ENCODE results near the gene CRYBA2.

The CRYBA2 gene, protein sequence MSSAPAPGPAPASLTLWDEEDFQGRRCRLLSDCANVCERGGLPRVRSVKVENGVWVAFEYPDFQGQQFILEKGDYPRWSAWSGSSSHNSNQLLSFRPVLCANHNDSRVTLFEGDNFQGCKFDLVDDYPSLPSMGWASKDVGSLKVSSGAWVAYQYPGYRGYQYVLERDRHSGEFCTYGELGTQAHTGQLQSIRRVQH

DNA sequence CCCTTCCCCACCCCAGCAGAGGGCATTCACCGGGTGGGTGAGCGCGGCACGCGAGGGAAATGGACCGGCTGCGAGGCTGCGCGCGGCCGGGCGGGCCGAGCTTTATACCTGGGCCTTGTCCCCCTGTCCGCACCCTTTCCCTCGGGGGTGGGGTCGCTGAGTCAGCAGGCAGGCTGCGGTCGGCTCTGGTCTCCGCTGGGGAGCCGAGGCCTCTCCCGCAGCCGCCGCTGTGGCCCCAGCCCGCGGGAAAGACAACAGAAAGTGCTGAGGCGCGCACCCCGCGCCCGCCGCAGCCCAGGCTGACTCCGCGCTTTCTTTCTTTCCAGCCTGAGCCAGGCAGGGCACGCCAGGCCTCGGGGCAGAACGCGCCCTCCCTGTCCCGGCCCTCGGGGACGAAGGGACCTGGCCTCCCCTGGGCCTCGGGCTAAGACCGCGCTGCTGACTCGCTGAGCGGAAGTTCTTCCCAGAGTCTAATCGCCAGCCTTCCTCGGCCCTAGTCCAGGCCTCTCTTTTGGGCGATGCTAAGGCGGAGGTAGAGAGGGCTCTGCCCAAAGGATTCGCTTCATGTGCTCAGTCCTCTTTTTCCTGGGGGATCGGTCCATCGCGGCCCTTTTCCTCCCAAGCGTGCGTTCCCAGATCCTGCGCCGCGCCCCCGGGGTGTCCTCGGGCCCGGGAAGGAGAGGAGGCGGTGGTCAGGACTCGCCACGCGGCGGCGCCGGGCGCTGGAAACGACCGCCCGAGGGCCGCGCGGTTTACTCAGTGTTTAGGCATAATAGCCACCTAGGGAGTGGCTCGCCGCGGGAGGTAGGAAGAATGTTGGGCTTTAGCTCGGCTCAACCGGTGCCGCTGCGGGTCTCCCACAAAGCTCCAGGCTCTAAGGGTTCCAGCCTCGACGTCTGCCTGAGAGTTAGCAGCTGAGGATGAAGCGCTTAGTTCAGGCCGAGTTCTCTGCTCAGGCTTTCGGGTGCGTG, at the start of gene CRYBA2:
Gene CRYBA2 (minus strand): TSS at position 78 of the 971 bp plus-strand sequence. CDS start 246 bp downstream, outside the sequence.
- no peak for DNase-seq

DNA sequence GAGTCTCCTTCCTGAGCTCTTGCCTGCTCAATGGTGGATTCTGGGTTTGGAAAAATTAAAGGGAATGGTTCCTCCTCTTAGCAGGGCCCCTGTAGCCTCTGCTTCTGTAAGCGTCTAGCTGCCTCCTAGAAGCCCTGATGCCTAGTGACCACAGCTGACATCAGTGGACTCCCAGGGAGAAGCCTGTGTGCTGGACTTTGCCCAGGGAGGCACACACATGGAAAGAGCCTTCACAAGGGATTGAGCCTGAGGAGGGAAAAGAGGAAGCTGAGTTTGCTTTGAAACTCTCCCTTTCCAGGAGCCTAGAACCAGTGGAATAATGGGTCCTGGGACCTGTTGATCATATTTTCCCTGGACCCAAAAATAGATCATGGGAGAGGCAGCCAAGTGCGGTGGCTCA, 49.5 kb upstream of the CRYBA2 start:
- DNase-seq = no peak

DNA sequence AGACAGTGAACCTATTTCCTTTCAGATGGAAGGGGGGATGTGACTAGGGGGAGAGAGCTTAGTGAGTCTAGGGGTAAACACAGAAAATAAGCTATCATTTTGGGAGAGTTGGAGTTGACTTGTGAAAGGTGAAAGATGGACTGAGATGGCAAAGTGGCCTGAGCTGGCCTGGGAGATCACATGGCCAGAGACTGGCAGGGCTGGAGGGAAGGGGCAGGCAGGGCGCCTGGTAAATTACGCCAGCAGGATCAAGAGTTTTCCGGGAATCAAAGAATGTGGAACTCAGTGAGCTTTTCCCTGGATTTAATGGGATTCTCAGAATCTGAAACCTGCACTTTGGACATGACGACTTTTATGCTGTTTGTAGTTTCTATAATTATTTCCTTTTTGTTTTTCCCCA, 48.9 kb upstream of the CRYBA2 start:
- no peak for DNase-seq

DNA sequence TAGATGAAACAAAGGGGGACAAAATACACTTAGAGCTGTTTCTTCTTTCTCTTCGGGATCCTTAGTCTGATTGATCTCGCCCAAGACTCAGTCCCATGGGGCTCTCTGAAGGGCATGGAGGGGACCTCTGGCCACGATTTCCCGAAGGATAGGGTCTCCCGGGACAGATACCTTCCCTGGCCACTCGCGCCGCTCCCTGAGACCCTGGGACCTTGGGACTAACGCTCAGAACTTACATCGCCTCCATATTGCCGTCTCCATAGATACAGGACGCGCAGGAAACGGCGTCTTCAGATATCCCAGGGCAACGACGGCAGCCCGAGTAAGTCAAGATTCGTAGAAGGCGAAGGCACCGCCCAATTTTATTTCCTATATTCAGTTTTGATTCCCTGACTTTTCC, 48.0 kb upstream of the CRYBA2 start, which contains the start of gene CFAP65:
Gene CFAP65 (minus strand): TSS at position 265 of the 400 bp plus-strand sequence. CDS start 2,468 bp downstream, outside the sequence.
- DNase-seq = no peak

DNA sequence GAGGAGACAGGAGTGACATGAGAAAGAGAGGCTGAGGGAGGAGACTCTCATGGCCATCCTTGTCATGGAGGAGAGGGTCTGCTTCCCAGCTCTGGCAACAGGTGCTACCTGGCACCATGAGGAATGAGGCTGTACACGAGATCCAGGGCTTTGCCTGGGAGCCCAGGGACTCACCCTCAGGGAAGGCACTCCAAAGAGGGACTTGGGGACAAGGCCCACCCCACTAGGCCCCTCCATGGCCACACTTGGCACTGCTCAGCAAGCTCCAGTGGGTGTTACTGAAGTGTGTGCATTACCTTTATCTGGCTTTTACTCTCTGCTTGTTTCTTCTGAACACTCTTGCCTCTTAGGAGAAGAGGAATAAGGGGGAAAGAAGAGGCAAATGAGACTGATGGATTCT, 45.4 kb upstream of the CRYBA2 start:
- DNase-seq = no peak

DNA sequence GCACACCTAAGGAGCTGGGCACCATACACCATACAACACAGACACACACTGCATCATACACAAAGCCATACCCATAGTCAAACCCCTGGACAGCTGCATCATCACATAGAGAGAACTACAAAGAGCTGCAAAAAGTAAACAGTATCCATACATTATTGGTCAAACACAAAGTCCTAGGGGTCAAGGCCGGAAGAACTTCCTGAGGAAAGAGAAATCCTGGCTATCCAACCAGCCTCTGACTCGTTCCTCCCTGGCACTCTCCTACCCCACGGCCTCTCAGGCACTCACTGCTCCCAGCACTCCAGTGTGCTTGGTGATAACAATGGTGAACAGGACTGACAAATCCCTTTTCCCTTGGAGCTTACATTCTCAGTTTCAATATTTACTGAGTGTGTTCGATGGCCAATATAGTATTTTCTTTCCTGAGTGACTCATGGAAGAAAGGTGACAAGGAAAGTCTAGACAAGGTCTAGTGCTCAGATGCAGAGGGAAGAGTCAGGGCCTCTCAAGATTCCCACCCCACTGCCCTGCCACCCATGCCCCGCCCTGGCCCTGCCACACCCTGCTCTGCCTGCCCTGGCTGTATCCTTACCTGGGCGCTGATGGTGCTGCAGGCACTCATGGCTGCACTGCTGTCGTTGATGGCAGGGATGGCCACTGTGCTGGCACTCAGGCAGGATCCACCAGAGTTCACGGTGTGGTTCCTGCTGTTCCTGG, 44.7 kb upstream of the CRYBA2 start:
- no peak for DNase-seq

DNA sequence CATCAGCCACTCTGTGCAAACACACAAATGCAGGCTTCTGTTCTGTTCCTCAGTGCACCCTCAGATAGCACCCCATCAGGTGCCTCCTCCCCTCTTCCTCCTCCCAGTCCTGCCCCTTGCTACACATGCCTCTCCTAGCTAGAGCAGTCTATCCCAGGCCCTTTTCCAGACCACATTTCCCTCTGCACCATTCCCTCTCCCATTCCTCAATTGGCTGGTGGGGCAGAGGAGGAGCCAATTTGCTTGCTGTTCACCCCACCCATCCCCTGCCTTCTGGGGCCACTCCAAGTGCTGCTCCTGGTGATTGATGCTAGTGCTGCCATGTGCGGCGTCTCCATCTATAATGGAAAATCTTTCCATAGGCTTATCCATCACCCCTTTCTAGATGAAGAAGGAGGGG, 42.7 kb upstream of the CRYBA2 start:
- DNase-seq = no peak

DNA sequence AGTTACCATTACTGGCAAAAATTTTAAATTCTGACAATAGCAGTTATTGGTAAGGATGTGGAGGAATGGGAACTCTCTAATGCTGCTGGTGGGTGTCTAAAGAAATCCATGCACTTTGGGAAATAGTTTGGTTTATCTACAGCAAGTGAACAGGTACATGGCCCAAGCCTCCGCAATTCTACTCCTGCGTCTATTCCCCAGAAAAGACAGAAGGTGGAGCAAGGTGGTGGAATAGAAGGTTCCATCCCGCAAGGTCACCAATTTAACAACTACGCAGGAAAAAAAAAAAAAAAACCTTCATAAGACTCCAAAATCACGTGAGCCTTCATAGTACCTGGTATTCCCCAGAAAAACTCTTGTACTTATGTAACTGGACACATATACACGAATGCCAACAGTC, 41.6 kb upstream of the CRYBA2 start:
- no peak for DNase-seq

DNA sequence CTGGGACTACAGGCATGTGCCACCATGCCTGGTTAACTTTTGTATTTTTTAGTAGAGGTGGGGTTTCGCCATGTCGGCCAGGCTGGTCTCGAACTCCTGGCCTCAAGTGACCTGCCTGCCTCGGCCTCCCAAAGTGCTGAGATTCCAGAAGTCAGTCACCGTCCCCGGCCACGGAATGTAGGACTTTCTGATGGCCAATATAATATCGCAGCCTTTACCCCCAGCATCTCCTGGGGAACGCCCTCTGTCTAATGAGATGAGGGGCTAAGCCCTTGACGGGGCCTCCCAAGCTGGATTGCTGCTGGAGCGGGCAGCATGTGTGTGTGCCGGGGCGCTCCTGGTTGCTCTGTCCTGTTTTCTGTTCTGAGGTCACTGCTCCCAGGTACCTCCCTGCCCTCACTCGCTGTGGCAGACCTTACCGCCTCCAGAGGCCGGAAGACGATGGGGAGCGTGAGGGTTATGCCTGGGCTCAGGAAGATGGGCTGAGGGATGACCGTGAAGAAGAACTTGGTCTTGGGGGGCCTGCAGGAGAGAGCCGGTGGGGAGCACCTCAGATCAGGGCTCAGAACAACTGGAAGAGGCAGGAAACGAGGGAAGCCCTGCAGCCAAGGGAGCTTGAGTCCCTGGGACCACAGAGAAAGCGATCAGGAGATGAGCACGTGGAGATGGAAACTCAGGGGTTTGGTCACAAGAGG, 39.0 kb upstream of the CRYBA2 start:
- DNase-seq = no peak

DNA sequence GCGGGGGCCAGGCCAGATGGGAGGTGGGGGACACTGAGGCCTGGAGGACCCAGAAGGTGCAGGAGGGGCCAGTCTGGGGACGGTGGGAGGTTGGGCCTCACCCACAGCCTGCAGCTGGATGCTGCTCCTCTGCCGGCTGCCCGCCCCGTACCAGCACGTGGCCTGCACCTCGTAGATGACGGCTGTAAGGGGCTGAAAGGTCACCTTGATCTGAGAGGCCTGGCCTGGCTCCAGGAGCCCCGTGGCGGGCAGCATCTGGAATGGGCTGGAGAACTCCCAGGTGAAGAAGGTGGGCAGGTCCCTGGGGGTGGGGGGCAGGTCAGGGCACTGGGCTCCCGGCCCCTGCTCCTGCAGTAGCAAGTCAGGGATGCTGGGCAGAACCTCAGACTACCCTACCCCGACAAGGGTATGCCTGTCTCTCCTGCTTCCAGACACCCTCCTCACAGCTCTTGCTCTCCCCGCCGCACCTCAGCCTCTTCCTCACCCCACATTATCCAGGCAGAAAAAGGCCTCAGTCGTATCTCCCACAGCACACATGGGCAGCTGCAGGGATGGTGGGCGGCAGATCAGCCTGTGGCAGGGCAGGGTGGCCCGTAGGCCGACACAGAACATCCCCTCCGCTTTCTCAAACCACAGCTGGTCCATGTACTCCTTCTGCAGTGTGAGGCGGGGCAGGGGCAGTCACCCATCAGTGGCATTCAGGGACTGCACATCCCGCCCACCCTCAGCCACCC, 38.0 kb upstream of the CRYBA2 start:
- DNase-seq = no peak

DNA sequence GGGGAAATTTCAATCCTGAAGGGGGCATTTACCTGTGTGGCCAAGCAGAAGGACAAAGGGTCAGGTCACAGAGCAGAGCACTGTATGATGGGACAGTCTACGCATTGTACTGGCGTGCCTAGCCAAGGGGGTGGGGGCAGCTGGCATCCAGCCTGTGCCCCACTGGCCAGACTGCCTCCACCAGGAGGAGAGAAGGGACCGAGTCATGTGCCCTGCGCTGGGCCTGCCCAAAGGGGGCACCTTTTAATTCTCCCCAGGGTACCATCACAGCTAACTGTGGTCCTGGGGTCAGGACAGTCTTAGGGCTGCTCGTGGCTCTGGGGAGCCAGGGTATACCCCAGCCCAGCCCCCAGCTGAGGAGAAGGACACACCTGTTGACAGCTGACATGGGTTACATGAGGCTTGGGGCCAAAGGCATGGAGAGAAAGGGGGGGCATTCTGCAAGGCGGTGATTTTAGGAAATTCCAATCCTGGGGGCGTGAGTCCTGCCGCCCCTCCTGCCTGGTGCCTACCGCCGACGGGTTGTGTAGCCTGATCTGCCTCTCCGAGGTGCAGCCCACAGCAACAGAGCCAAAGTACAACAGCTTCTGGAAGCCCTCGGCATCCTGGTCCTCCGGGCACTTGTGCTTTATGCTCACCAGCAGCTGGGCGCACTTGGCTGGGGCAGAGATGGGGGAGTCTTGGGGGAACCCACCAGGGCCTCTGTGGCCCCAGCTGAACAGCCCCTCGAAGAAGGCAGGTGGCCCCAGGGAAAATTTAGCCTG, 37.1 kb upstream of the CRYBA2 start:
- no peak for DNase-seq

DNA sequence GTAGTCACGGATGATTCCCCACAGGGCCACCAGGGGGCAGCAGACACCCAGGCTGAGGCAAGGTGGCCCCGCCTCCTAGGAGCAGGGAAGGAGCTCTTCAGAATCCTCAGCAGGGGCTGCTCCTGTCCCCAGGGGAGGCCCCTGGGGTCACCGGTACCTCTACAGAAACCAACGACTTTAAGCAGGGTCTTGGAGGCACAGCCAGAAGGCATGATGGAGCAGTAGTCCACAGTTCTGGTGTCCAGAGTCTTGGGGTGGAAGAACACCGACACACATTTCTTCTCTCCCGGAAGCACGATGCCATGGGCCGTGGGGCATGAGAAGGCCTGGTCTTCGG, 36.6 kb upstream of the CRYBA2 start:
- DNase-seq = no peak

DNA sequence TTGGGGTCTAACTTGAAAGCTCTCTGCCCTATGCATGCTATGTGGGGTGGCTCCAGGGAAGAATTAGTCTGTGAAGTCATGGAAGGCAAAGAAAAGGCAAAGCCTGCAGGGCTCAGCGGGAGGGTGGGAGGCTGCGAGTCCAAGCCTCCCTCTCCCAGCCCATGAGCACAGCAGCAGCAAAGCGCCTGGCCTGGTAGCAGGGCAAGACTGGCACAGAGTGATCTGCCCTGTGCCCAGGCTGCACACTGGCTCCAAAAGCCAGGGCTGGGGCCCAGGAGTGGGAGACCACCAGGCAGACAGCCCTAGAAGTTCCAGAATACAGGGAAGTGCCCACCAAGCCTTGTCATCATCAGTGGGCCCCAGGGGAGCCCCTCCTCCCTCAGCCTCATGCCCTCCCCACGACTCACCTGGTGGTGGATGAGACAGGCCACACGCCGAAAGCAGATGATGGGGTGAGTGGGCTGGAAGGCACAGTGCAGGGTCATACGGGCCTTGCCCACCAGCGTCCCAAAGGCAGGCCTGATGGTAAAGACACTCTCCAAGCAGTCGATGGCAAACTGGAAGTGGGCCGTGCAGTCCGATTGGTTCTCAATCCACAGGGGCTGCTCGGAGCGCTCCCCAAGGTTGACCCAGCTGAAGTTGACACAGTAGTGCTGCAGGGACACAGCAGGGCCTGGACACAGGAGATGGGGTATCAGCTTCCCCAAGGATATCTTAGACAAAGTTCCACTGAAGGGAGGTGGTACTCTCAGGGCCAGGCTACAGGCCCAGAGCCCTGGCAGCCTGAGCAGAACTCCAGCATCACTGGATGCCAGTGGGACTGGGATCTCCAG, 36.0 kb upstream of the CRYBA2 start:
- DNase-seq = no peak

DNA sequence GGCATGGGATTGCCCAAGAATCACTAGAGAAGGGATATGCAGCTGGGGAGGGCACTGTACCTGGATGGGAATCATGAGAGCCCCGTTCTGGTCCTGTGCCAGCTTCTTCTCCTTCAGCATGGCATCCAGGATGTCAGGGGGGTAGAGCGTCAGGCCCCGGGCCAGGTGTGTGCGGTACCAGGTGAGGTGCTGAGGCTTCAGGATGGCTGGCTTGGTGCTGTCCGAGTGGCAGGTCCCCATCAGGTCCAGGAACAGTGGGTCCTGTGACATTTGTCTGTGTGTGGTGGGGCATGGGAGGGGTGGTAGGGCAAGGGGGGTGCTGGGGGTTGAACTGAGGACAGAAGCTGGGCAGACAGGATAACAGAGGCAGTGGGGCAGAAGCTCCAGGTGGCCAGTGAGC, 34.9 kb upstream of the CRYBA2 start:
- no peak for DNase-seq

DNA sequence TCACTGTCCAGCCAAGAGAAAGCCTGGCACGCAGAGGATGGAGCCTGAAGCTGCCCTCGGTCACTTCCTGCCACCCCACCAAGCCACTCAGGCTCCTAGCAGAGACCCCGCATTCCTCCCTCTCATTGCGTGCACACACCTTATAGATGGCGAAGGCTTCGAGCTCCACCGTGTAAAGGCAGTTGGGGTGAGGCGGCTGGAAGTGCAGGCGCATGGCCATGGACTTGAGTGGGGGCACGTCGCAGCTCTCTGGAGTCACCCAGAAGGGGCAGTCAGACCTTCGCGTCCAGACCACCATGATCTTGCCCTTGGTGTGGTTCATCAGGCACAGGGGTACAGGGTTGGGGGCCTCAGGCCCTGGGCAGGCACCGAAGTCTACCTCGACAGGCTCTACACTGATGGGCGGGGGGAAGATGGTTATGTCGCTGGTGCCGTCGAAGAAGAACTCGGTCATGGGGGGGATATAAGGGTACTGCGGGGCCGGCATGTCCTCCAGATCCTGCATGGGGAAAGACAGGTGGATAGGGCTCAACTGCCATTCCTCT, 34.4 kb upstream of the CRYBA2 start:
- no peak for DNase-seq

DNA sequence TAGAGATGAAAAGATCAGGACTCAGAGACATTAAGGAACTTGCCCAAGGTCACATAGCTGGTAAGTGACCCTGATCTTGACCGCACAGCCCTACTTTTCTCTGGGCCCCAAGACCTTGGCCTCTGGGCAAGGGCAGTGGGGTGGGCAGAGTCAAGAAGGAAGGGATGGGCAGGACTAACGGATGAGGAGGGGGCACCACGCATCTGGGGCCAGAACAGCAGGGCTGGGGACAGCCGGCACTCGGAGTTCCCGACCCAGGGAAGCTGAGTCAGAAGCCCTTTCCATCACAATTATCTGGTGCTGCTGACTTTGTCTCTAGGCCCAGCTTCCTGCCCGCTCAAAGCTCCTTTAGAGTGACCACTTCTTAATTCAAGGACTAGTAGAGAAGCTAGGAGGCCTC, 33.7 kb upstream of the CRYBA2 start:
- DNase-seq = no peak

DNA sequence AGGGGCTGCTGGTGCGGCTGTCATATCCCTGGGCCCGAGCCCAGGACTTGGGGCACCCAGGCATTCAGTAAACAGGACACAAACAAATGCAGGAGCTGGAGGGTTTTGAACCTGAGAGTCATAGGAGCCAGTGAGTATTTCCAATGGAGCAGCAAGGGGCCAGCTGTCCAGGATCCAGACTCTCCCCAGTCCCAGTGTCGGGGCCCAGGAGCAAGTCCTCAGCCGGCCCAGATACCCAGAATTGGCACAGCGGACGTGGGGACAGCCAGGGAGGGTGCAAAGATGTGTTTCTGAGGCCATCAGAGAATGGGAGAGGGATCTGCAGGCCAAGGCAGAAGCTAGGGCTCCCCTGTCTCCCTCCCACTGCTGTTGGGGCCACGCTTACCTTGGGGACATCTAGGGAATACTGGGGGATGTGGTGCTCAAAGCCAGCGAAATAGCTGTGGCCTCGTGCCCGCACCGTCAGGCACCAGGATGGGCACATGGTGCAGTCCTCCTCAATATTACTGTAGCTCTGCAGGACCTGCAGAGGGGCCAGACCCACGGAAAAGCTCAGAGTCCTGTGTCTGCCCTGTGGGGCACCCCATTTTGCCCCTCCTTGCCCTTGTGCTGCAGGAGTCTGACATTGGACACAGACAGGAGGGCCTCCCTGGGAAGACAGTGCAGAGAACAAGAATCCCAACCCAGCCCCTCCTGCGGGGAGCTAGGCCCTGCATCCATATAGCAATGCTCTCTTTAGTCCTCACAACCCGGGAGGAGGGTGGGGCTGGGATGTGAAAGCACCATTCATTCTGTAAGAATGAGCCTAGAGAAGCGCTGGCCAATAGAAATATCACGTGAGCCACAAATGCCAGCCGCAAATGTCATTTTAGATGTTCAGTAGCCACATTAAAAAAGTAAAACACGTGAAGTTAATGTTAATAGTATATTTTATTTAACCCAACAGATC, 32.7 kb upstream of the CRYBA2 start:
- DNase-seq = no peak

DNA sequence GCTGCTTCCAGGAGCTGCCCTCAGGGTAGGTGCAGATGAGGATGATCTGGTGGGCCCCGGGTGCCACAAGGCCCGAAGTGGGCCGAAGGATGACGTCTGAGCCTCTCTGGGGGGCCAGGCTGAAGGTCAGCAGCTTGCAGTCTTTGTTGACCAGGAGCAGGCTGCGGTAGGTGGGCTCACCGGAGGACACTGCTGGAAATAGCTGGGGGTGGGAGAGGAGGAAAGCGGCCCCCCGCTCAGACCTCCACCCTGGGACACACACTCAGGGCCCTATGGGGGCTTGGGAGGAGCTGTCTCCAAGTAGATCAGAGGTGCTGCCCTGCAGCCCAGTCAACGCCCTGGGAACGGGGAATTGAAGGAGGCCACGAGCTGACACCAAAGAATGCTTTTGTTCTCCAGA, 30.8 kb upstream of the CRYBA2 start:
- no peak for DNase-seq

DNA sequence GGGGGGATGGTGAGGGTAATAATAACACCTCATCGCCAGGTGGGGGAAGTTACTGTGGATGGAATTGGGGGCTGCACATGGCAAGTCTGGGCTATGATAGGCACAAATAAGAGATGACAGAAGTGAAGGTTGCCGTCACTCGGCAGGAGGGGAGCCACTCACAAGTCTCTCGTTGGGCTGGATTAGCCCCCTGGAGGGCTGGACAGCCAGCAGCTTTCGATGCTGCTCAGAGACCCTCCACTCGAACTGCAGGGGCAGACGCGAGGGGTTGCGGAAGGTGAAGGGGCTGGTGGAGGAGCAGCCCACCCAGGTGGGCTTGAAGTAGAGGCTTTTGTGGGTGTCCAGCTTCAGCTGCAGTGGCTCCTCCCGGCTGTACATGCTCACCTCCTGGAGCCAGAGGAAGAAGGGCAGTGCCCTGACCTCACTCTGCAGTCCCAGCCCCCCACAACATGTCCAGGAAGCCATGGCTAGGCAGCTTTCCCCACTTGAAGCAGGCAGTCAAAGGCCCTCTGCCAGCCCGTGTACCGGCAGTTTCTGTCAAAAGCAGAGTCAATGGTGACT, 29.9 kb upstream of the CRYBA2 start:
- DNase-seq = no peak
